Loucy (cell line): Measurements from ENCODE around the gene SPEF1.

Experiments used
- CTCF ChIP-seq: fragments of 200-600 bp; sonication (generic); conservative IDR thresholded peaks from 2 replicates; pipeline ENCODE4 v1.5.1; 2014; ENCODE audit warnings: mild to moderate bottlenecking, antibody characterized with exemption, low read length
- EZH2phosphoT487 ChIP-seq: fragments of 200-600 bp; IDR thresholded peaks from 2 replicates; pipeline ENCODE4 v1.6.1; 2018; ENCODE audit warnings: antibody characterized with exemption, mild to moderate bottlenecking, moderate library complexity, borderline replicate concordance

DNA sequence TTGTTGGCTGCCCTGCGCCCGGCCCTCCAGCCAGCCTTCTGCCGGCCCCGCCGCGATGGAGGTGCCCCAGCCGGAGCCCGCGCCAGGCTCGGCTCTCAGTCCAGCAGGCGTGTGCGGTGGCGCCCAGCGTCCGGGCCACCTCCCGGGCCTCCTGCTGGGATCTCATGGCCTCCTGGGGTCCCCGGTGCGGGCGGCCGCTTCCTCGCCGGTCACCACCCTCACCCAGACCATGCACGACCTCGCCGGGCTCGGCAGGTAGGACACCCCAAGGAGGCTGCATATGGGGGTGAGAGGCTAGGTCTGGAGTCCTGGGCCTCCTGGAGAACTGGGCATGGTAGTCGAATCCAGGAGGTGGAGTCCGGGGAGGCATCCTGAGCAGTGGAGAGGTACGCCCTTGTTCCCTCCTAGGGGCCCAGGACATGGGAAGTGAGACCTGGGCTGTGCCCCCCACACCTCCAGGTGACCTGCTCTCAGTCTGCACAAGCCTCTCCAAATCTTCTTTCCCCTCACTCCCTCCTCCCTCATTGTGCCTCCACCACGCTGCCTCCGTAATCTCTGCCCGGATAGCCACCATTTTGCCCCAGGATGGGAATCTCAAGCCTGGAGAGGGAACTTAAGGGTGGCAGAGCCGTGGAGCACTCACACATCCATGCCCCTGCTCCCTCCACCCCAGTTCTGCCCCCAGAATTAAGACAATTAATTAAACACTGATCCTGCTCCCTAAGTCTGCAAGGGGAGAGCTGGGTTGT lies 15.4 kb upstream of the SPEF1 start:
- TF ChIP-seq CTCF (no peak), EZH2phosphoT487 (no peak)
